ENCODE results near the gene GRWD1. TPM values are rescaled to one million over a fixed set of nuclear protein-coding genes. Genes with fewer than 3 reads are reported as not detected.
A peak's percentile ranks its signal among the peaks of the same experiment; 100 is the strongest.

GRWD1 gene
- total and polyA plus RNA-seq, 10 of the 15 experiments (the other 5 are each of a cell fraction or from before 2014, with no cell fraction given): 1.4 to 103 (median 30.7) TPM

GRCh38 chr19:48419158-48419920 is 26.4 kb upstream of the GRWD1 start (continued):
- peak; percentile 51; the same call in 1 of the 2 replicates for TF ChIP-seq DPF2 (IDR thresholded peaks at IDR 0.05)
- 0 out of 2 replicates have a peak, but pooled peaks have one; percentile 42 for TF ChIP-seq MTA2 (IDR thresholded peaks at IDR 0.05; ENCODE audit: low read depth)
- TF ChIP-seq IKZF2 (IDR thresholded peaks at IDR 0.05): peak; percentile 63 to 68; a peak in 3 of 4 replicates
- no peak for TF ChIP-seq PRDM15 (CRISPR knock-in tag; IDR thresholded peaks at IDR 0.05)
- TF ChIP-seq FOXM1 (IDR thresholded peaks at IDR 0.05; ENCODE audit: low read depth, low read length): no peak
- peak; percentile 88 for TF ChIP-seq YY1 (IDR thresholded peaks at IDR 0.05; ENCODE audit: low read depth, low read length)
- TF ChIP-seq POU2F2 (IDR thresholded peaks at IDR 0.05; ENCODE audit: borderline replicate concordance, low read depth, low read length): peak; percentile 25; the same call in 1 of the 3 replicates
- no peak for TF ChIP-seq ZBTB11 (CRISPR knock-in tag; IDR thresholded peaks at IDR 0.05)
- peak; percentile 65; the same call in 1 of the 2 replicates for TF ChIP-seq IRF5 (IDR thresholded peaks at IDR 0.05; ENCODE audit: borderline replicate concordance)
- no peak for TF ChIP-seq EED (IDR thresholded peaks at IDR 0.05; ENCODE audit: low read depth)
- TF ChIP-seq NBN (IDR thresholded peaks at IDR 0.05): 0 out of 2 replicates have a peak, but pooled peaks have one; percentile 57
- no peak for TF ChIP-seq IRF3 (IDR thresholded peaks at IDR 0.05)
- no peak for TF ChIP-seq TCF7 (IDR thresholded peaks at IDR 0.05; ENCODE audit: borderline replicate concordance)
- no peak for TF ChIP-seq SMAD1 (IDR thresholded peaks at IDR 0.05; ENCODE audit: low read depth, partially characterized antibody)
- TF ChIP-seq EZH2 (IDR thresholded peaks at IDR 0.05; ENCODE audit: borderline replicate concordance, control insufficient read depth, low read depth, low read length): no peak
- no peak for TF ChIP-seq ZNF274 (IDR thresholded peaks at IDR 0.05; ENCODE audit: insufficient read depth, insufficient read length)
- no peak for TF ChIP-seq BCLAF1 (IDR thresholded peaks at IDR 0.05)

Measured in GM12878 (cell line).